K562 (cell line): ENCODE measurements around the gene CEP350. TPM values are rescaled to one million over a fixed set of nuclear protein-coding genes. Genes with fewer than 3 reads are reported as not detected.

Source experiments
- ATAC-seq: fragments of 200-7000 bp; cut with Tn5 transposase; 3 replicates; pipeline ENCODE4 v1.9.1; 2020; ENCODE audit warnings: moderate library complexity
- BruUV-seq: library from RNA; stranded (reverse); fragments of 400-500 nt; replicated peaks from 2 replicates; lab custom pipeline; 2021; lab: Mats Ljungman, UMichigan
- CTCF ChIA-PET: fragments of 300-600 bp; formaldehyde crosslinking; extraction: SDS; loops from one replicate; lab custom pipeline; 2021; ENCODE audit warnings: low intra/inter-chr PET ratio; lab: Yijun Ruan, JAX
- POLR2A ChIA-PET: fragments of 300-600, 350-650 bp; sonication (Branson Sonifier 250); formaldehyde crosslinking; extraction: SDS; loops from one replicate; lab custom pipeline; 2021; ENCODE audit warnings: antibody characterized with exemption, inconsistent platforms; lab: Yijun Ruan, JAX
- DNase-seq, 4 experiments: peaks; one replicate each; pipeline versions ENCODE4 v3.0.0 to v3.0.0-alpha.2; 2011 to 2018; ENCODE audit warnings: low spot score in 3 of 4, mixed read lengths in 3 of 4; ENCODE audit errors: extremely low read depth in 1 of 4
- FAIRE-seq: peaks from 2 replicates; lab custom pipeline; 2011; peaks lifted over from hg19 to GRCh38; lab: Jason Lieb, UNC
- H2AFZ ChIP-seq: 2 replicates; pipeline ENCODE4 v1.6.0; 2011; ENCODE audit warnings: low read depth, low read length, control low read depth, inconsistent platforms
- H3K27ac ChIP-seq: fragments of 200-600 bp; 3 replicates; pipeline ENCODE4 v1.8.0; 2011; ENCODE audit warnings: low read depth, mild to moderate bottlenecking, control low read depth, inconsistent platforms, low read length, moderate library complexity, mixed read lengths; ENCODE audit errors: extremely low read depth
- H3K27me3 ChIP-seq, 2 experiments: fragments of 300-600 bp in 1 of 2; 2 replicates in 1 of 2; 3 replicates in 1 of 2; pipeline versions ENCODE4 v1.6.0 to v1.8.0; 2011; ENCODE audit warnings: inconsistent platforms in 2 of 2, low read length in 2 of 2, mild to moderate bottlenecking in 1 of 2, mixed read lengths in 1 of 2, moderate library complexity in 1 of 2; ENCODE audit not compliant: control insufficient read depth in 2 of 2, insufficient read depth in 2 of 2
- H3K36me3 ChIP-seq: fragments of 300-600 bp; 3 replicates; pipeline ENCODE4 v1.8.0; 2011; ENCODE audit warnings: mild to moderate bottlenecking, low read length, inconsistent platforms; ENCODE audit not compliant: control insufficient read depth, insufficient read depth
- H3K4me1 ChIP-seq, 2 experiments: fragments of 200-600 bp in 1 of 2; replicated peaks in 1 of 2; 2 replicates in 1 of 2; 3 replicates in 1 of 2; pipeline versions ENCODE4 v1.5.1 to v1.8.0; 2011; ENCODE audit warnings: inconsistent platforms in 2 of 2, low read length in 2 of 2, mild to moderate bottlenecking in 1 of 2, mixed read lengths in 1 of 2, moderate library complexity in 1 of 2; ENCODE audit not compliant: control insufficient read depth in 2 of 2, insufficient read depth in 2 of 2
- H3K4me2 ChIP-seq: 2 replicates; pipeline ENCODE4 v1.6.1; 2011; ENCODE audit warnings: low read length, control low read depth, inconsistent platforms, mixed read lengths; ENCODE audit not compliant: insufficient read depth
- H3K4me3 ChIP-seq: fragments of 200-600 bp; sonication (generic), shearing (Covaris generic); 2 replicates; pipeline ENCODE4 v1.5.1; 2016; ENCODE audit warnings: control low read depth, inconsistent platforms
- H3K79me2 ChIP-seq: fragments of 200-600 bp; 3 replicates; pipeline ENCODE4 v1.8.0; 2011; ENCODE audit warnings: low read length, inconsistent platforms; ENCODE audit not compliant: control insufficient read depth, insufficient read depth
- H3K9ac ChIP-seq, 2 experiments: 2 replicates each; pipeline versions ENCODE4 v1.6.0 to v1.6.1; 2011; ENCODE audit warnings: low read depth in 2 of 2, low read length in 2 of 2, control low read depth in 1 of 2, inconsistent platforms in 1 of 2, mild to moderate bottlenecking in 1 of 2, mixed read lengths in 1 of 2; ENCODE audit not compliant: insufficient read depth in 1 of 2
- H3K9me1 ChIP-seq: one replicate; pipeline ENCODE4 v1.6.0; 2011; ENCODE audit warnings: inconsistent platforms, mild to moderate bottlenecking, low read length, moderate library complexity; ENCODE audit not compliant: control insufficient read depth, insufficient read depth
- H3K9me3 ChIP-seq: replicated peaks from 2 replicates; pipeline ENCODE4 v1.5.1; 2011; ENCODE audit warnings: low read depth, low read length, inconsistent platforms; ENCODE audit not compliant: control insufficient read depth, insufficient read depth
- H4K20me1 ChIP-seq: replicated peaks from 2 replicates; pipeline ENCODE4 v1.6.1; 2011; ENCODE audit warnings: low read length, inconsistent platforms, mixed read lengths; ENCODE audit not compliant: control insufficient read depth, insufficient read depth
- BCL6 ChIP-seq: fragments of 250-450 bp; sonication (Bioruptor Pico); IDR thresholded peaks from 2 replicates; pipeline ENCODE4 v1.4.0; 2020
- FOXK1 ChIP-seq: sonication (generic); formaldehyde crosslinking; IDR thresholded peaks from 2 replicates; pipeline ENCODE4 v1.8.0; 2022; ENCODE audit warnings: missing genetic modification reagents, mild to moderate bottlenecking, borderline replicate concordance
- HDAC2 ChIP-seq: fragments of 450-650 bp; IDR thresholded peaks from 2 replicates; pipeline ENCODE4 v1.6.1; 2016; ENCODE audit warnings: mild to moderate bottlenecking
- NFIC ChIP-seq: fragments of 450-650 bp; IDR thresholded peaks from 2 replicates; pipeline ENCODE4 v1.6.1; 2017; ENCODE audit warnings: mild to moderate bottlenecking, inconsistent platforms
- TRIM24 ChIP-seq, 2 experiments: fragments of 450-650 bp; IDR thresholded peaks; 2 replicates each; pipeline ENCODE4 v1.6.1; 2016
- YY1 ChIP-seq, 3 experiments: IDR thresholded peaks; 2 replicates each; pipeline ENCODE4 v1.6.1; 2011; ENCODE audit warnings: low read length in 2 of 3, mild to moderate bottlenecking in 2 of 3, moderate library complexity in 2 of 3, borderline replicate concordance in 1 of 3, control low read depth in 1 of 3, low read depth in 1 of 3; ENCODE audit not compliant: insufficient read depth in 3 of 3, insufficient replicate concordance in 2 of 3, control insufficient read depth in 1 of 3, insufficient read length in 1 of 3; ENCODE audit errors: extremely low read depth in 1 of 3
- WGBS: fragments of 100-300 bp; shearing (Covaris generic); methylation state at CpG from one replicate; pipeline ENCODE4 v1.1.6; 2016; ENCODE audit warnings: low coverage, mixed read lengths; ENCODE audit not compliant: insufficient coverage; ENCODE audit errors: missing lambda C conversion rate; 5-methylcytosine and 5-hydroxymethylcytosine counted together
- in situ Hi-C: fragments of 300-500 bp; cut with MboI; formaldehyde crosslinking; loops from 4 replicates; pipeline ENCODE4 v1.15.0; 2018; ENCODE audit warnings: inconsistent platforms, mixed read lengths
- intact Hi-C: fragments of 100-400 bp; cut with micrococcal nuclease; formaldehyde crosslinking; loops from 2 replicates; pipeline ENCODE4 v1.14.2; 2022
- polyA plus RNA-seq, 8 experiments: library from polyadenylated mRNA; depleted of rRNA in 4 of 8; stranded (reverse) in 5 of 8; unstranded in 3 of 8; fragments of >200 nt; fragmentation: Nextera tagmentation in 2 of 8; fragmentation: Illumina TruSeq in 1 of 8; extraction: Ambion mirVana in 2 of 8; extraction: Trizol in 1 of 8; gene quantifications; 2 replicates each; pipeline versions ENCODE4 v1.2.1 to v1.2.3, GENCODE V29; 2011 to 2014; ENCODE audit warnings: inconsistent platforms in 1 of 8, missing spikeins in 1 of 8
- total RNA-seq, 7 experiments: library from RNA; depleted of rRNA in 6 of 7; stranded (reverse); fragments of >200 nt in 6 of 7; fragmentation: Illumina TruSeq in 2 of 7; extraction: Trizol in 2 of 7; gene quantifications; 2 replicates each; pipeline versions ENCODE4 v1.2.1 to v1.2.3, GENCODE V29; 2011 to 2021; ENCODE audit warnings: low replicate concordance in 1 of 7
- TF ChIP-seq, protein P1 (sequence below), 2 experiments: fragments of 450-650 bp; IDR thresholded peaks; 2 replicates each; pipeline ENCODE4 v1.6.1; 2016; ENCODE audit warnings: mild to moderate bottlenecking in 2 of 2, borderline replicate concordance in 1 of 2, low read depth in 1 of 2, moderate library complexity in 1 of 2
- TF ChIP-seq, protein P2 (sequence below): fragments of 250-450 bp; sonication (Bioruptor Pico); IDR thresholded peaks from 2 replicates; pipeline ENCODE4 v1.8.0; 2022; ENCODE audit warnings: moderate library complexity, mild to moderate bottlenecking, inconsistent platforms

CEP350 gene
- total and polyA plus RNA-seq, 9 of the 15 experiments (the other 6 are each of a cell fraction or from before 2014, with no cell fraction given), result 8.3 to 64.3 (median 28.0) TPM

DNA sequence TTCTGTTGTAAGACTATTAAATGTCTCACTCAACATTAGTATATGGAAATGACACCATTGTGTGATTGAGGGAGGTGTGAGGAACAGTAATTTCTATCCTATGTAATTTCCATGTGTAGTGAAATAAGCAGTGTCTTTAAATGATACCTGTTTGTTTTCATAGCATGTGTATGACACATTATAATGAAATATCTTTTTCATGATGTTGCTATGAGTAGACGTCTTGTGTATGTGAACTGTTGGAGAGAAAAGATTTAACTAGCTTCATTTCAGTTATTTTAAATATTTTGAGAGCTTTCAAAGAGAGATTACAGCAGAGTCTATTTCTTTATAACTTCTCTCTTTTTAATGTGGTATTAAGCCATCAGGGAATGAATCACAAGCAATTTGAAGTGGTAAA, 128.6 kb downstream of the CEP350 start:
- H3K9me3 ChIP-seq, result no peaks in the 10 kb centered on the region
- H3K9ac ChIP-seq, result no peak overlapping the region
- H3K4me1 ChIP-seq, result no peaks in the 10 kb centered on the region
- ATAC-seq (no peak), DNase-seq (no peak), FAIRE-seq (no peak)
- H3K4me2 ChIP-seq, result no peak overlapping the region
- no peaks in the 10 kb centered on the region for H4K20me1 ChIP-seq
- peaks cover 65% of the 10 kb centered on the region; the same call in 2 of the 3 replicates for H3K36me3 ChIP-seq
- intact Hi-C loops, result no loop called here
- WGBS, result 54% methylated on average over 1 of the region's 1 CpG
- in situ Hi-C loops, result no loop called here
- H2AFZ ChIP-seq, result no peak overlapping the region
- H3K4me3 ChIP-seq, result no peak overlapping the region
- POLR2A ChIA-PET, result no interaction called here
- no TSS peak for BruUV-seq
- TF ChIP-seq NFIC, result no peak
- no peak for TF ChIP-seq TRIM24 (IDR thresholded peaks at IDR 0.05)
- TF ChIP-seq, protein P1, sequence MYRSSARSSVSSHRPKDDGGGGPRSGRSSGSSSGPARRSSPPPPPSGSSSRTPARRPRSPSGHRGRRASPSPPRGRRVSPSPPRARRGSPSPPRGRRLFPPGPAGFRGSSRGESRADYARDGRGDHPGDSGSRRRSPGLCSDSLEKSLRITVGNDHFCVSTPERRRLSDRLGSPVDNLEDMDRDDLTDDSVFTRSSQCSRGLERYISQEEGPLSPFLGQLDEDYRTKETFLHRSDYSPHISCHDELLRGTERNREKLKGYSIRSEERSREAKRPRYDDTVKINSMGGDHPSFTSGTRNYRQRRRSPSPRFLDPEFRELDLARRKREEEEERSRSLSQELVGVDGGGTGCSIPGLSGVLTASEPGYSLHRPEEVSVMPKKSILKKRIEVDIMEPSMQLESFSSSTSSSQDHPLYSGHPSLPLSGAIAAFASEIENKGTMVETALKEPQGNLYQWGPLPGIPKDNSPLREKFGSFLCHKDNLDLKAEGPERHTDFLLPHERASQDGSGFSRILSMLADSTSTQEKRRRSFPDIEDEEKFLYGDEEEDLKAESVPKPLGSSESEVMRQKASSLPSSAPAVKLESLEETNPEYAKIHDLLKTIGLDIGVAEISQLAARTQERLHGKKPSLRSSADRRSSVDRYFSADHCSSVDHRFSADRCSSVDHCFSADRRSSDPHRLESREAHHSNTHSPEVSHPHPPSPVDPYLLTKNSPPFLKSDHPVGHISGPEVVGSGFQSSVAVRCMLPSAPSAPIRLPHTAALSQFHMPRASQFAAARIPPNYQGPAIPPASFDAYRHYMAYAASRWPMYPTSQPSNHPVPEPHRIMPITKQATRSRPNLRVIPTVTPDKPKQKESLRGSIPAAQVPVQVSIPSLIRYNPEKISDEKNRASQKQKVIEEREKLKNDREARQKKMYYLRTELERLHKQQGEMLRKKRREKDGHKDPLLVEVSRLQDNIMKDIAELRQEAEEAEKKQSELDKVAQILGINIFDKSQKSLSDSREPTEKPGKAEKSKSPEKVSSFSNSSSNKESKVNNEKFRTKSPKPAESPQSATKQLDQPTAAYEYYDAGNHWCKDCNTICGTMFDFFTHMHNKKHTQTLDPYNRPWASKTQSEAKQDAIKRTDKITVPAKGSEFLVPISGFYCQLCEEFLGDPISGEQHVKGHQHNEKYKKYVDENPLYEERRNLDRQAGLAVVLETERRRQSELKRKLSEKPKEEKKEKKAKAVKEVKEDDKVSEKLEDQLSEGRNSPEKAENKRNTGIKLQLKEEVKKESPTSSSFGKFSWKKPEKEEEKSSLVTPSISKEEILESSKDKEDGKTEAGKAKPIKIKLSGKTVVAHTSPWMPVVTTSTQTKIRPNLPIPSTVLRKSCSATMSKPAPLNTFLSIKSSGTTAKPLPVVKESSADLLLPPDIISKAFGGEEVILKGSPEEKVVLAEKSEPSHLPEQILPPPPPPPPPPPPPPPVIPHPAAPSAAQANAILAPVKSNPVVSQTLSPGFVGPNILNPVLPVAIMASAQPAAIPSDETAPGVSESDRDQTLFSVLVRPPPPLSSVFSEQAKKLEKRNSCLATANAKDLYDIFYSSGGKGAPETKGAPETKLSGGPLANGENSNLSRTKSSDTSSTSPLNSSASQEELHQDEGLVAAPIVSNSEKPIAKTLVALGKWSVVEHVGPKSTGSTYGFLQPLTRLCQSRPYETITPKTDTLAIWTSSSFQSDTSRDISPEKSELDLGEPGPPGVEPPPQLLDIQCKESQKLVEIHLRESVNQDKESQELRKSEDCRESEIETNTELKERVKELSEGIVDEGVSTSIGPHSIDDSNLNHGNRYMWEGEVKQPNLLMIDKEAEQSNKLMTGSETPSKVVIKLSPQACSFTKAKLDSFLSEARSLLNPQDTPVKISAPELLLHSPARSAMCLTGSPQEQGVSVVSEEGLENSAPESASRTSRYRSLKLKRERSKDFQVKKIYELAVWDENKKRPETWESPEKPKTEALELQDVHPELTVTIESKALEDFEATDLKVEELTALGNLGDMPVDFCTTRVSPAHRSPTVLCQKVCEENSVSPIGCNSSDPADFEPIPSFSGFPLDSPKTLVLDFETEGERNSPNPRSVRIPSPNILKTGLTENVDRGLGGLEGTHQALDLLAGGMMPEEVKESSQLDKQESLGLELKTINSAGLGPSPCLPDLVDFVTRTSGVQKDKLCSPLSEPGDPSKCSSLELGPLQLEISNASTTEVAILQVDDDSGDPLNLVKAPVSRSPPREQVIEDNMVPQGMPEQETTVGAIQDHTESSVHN (IDR thresholded peaks at IDR 0.05; ENCODE audit: borderline replicate concordance in 1 of 2, low read depth in 1 of 2), result no peak
- TF ChIP-seq YY1 (IDR thresholded peaks at IDR 0.05; ENCODE audit: borderline replicate concordance in 1 of 3, control insufficient read depth in 1 of 3, extremely low read depth in 1 of 3, insufficient read depth in 3 of 3, insufficient read length in 1 of 3, insufficient replicate concordance in 2 of 3, low read depth in 1 of 3, low read length in 2 of 3), result no peak
- TF ChIP-seq, protein P2, sequence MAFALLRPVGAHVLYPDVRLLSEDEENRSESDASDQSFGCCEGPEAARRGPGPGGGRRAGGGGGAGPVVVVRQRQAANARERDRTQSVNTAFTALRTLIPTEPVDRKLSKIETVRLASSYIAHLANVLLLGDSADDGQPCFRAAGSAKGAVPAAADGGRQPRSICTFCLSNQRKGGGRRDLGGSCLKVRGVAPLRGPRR (CRISPR knock-in tag), result no peak
- TF ChIP-seq BCL6 (CRISPR knock-in tag), result no peak
- no peak for TF ChIP-seq HDAC2
- TF ChIP-seq FOXK1, result no peak
- no peak overlapping the region for H3K27ac ChIP-seq
- H3K79me2 ChIP-seq, result no peaks in the 10 kb centered on the region
- H3K27me3 ChIP-seq, result no peaks in the 10 kb centered on the region
- H3K9me1 ChIP-seq, result no peaks in the 10 kb centered on the region
- CTCF ChIA-PET, result no interaction called here
